AG09319 (cell line): ENCODE results near the gene C3orf62.

Experiments used
- DNase-seq: peaks from one replicate; pipeline ENCODE4 v3.0.0-alpha.2; 2010; ENCODE audit warnings: low read depth; ENCODE audit errors: extremely low read depth
- CTCF ChIP-seq: IDR thresholded peaks from 2 replicates; pipeline ENCODE4 v1.5.1; 2011; ENCODE audit warnings: low read depth, mild to moderate bottlenecking, inconsistent platforms, low read length, moderate library complexity

Gene C3orf62

GRCh38 chr3:49305608-49306007 lies 28.6 kb upstream of the C3orf62 start:
- no peak for TF ChIP-seq CTCF
- DNase-seq, result no peak

- no peak for DNase-seq
- no peak for TF ChIP-seq CTCF
Measured at GRCh38 chr3:49302613-49303012, 25.6 kb upstream of the C3orf62 start.

GRCh38 chr3:49300595-49300994 lies 23.6 kb upstream of the C3orf62 start:
- no peak for TF ChIP-seq CTCF
- no peak for DNase-seq

DNA sequence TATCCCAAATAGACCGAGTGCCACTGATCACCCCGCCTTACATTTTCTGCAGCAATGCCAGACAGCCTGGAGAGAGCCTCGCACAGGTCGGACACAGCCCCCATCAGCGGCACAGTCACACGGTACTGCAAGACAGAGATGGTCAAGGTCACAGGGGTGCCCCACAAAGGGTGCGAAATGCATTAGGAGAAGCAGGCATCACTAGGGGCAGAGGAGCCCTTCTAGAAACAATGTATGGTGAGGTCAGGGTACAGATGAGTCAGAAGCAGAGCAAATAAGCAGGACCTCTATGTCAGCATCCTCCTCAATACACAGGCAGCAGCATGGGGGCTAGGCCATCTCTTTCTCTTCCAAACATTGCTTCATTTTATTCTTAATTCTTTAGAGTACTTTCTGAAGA lies 21.5 kb upstream of the C3orf62 start:
- TF ChIP-seq CTCF, result no peak
- no peak for DNase-seq

GRCh38 chr3:49296781-49297411 lies 19.9 kb upstream of the C3orf62 start:
- no peak for DNase-seq
- TF ChIP-seq CTCF, result no peak

GRCh38 chr3:49295489-49296058 lies 18.5 kb upstream of the C3orf62 start:
- DNase-seq, result no peak

More at GRCh38 chr3:49295489-49296058, 18.5 kb upstream of the C3orf62 start:
- TF ChIP-seq CTCF, result peak; percentile 61
